ENCODE data around the gene PPME1. TPM values are rescaled to one million over a fixed set of nuclear protein-coding genes. Genes with fewer than 3 reads are reported as not detected.

Gene PPME1
- polyA plus RNA-seq, 3 donors = 5.2 to 12.2 (median 8.9) TPM

GRCh38 chr11:74299015-74299414 lies 127.9 kb downstream of the PPME1 start:
- H3K4me1 ChIP-seq (ENCODE audit: control insufficient read depth in 1 of 2, insufficient read depth in 2 of 2, low read length in 2 of 2) = no peaks in the 10 kb centered on the region
- DNase-seq = no peak
- H3K9me3 ChIP-seq (replicated peaks in 1 of 2; ENCODE audit: control insufficient read depth in 1 of 2, insufficient read depth in 1 of 2, low read length in 2 of 2) = no peaks in the 10 kb centered on the region
- H3K27me3 Mint-ChIP-seq (ENCODE audit: low read depth in 3 of 3) = peaks cover 3 to 6% (median 5%) of the 10 kb centered on the region in 3 donors
- no peak for TF ChIP-seq CTCF (IDR thresholded peaks at IDR 0.05)
- no peaks in the 10 kb centered on the region for H4K20me1 ChIP-seq (ENCODE audit: insufficient read depth, low read length)
- H3K4me1 Mint-ChIP-seq = peaks cover 8% of the 10 kb centered on the region
- no peak overlapping the region for H3K4me3 Mint-ChIP-seq
- H3K36me3 Mint-ChIP-seq = no peaks in the 10 kb centered on the region
- H2AFZ ChIP-seq (ENCODE audit: insufficient read depth, low read depth, low read length, poor library complexity, severe bottlenecking) = no peak overlapping the region
- H3K36me3 ChIP-seq (replicated peaks in 1 of 2; ENCODE audit: control insufficient read depth in 1 of 2, insufficient read depth in 2 of 2, low read length in 2 of 2) = no peaks in the 10 kb centered on the region
- no peaks in the 10 kb centered on the region for H3K27me3 ChIP-seq (ENCODE audit: control insufficient read depth in 2 of 2, insufficient read depth in 2 of 2, low read length in 2 of 2)
- H3K9me3 Mint-ChIP-seq = peaks cover 0 to 4% (median 2%) of the 10 kb centered on the region in 7 donors
- no peak overlapping the region for H3K27ac ChIP-seq (ENCODE audit: low read depth in 1 of 2, low read length in 2 of 2)
- no CpG with 5 or more reads among the region's 3 CpGs for WGBS (ENCODE audit: insufficient coverage)
- intact Hi-C loops (cut with micrococcal nuclease) = no loop called here
- no peak overlapping the region for H3K4me2 ChIP-seq (replicated peaks; ENCODE audit: extremely low read depth, low read length, poor library complexity, severe bottlenecking)
- H3K79me2 ChIP-seq (ENCODE audit: insufficient read depth, low read length) = no peaks in the 10 kb centered on the region
- no peak overlapping the region for H3K4me3 ChIP-seq (replicated peaks in 1 of 3; ENCODE audit: low read depth in 2 of 3, low read length in 3 of 3)
- no peak overlapping the region for H3K27ac Mint-ChIP-seq
- H3K9ac ChIP-seq (ENCODE audit: insufficient read depth, low read length, poor library complexity, severe bottlenecking) = no peak overlapping the region

Small RNAs within 50 kb of the gene (small RNA-seq; reads per million reads assigned to genes)
- gene AP002392.1 (ENCODE audit: insufficient read length, low read depth) (not detected), gene RF00409 (ENCODE audit: insufficient read length, low read depth) (not detected)

Other genes with a start within 250 kb of the PPME1 start
- not detected for gene DNAJB13, start 220.3 kb upstream of the PPME1 start, polyA plus RNA-seq
- 100 to 1,000 TPM; 496 to 665 (median 649) TPM for gene UCP2, start 188.4 kb upstream of the PPME1 start, polyA plus RNA-seq
- gene UCP3, start 162.2 kb upstream of the PPME1 start, polyA plus RNA-seq = 1 to 10 TPM in 1 of 3 donors, not detected in 2; 3.8 TPM
- gene C2CD3, start 287 bp upstream of the PPME1 start, polyA plus RNA-seq = 10 to 100 TPM in 1 of 3 donors, 1 to 10 TPM in 1, under 1 TPM in 1; 0.87 to 12.1 (median 2.9) TPM
- under 1 TPM in 1 of 3 donors, not detected in 2; 0.07 TPM for gene P4HA3, start 140.4 kb downstream of the PPME1 start, polyA plus RNA-seq
- under 1 TPM; 0.25 to 0.81 (median 0.62) TPM for gene PGM2L1, start 227.1 kb downstream of the PPME1 start, polyA plus RNA-seq

Data from CD14-positive monocyte (primary cell).